Ectodermal cell (in vitro differentiated cells): Measurements from ENCODE around the gene CCNI.
"Not testable (repeated sequence)": the region's sequence is repeated elsewhere in the genome, so short reads cannot be mapped to it uniquely, and the experiment has no call there.

Source experiments
- H3K27ac ChIP-seq: 2 replicates; pipeline ENCODE4 v1.7.0; 2013; ENCODE audit warnings: mild to moderate bottlenecking, low read depth, low read length; ENCODE audit not compliant: insufficient read depth, poor library complexity, severe bottlenecking
- H3K27me3 ChIP-seq: 2 replicates; pipeline ENCODE4 v1.7.0; 2013; ENCODE audit warnings: mild to moderate bottlenecking, low read length; ENCODE audit not compliant: insufficient read depth, control insufficient read depth, poor library complexity, severe bottlenecking
- H3K36me3 ChIP-seq: one replicate; pipeline ENCODE4 v1.7.0; 2013; ENCODE audit warnings: low read length; ENCODE audit not compliant: control insufficient read depth, insufficient read depth
- H3K4me1 ChIP-seq: one replicate; pipeline ENCODE4 v1.7.0; 2013; ENCODE audit warnings: low read length; ENCODE audit not compliant: control insufficient read depth, insufficient read depth
- H3K4me3 ChIP-seq: 2 replicates; pipeline ENCODE4 v1.7.0; 2013; ENCODE audit warnings: low read depth, low read length, control low read depth; ENCODE audit not compliant: insufficient read depth
- H3K9me3 ChIP-seq: 2 replicates; pipeline ENCODE4 v1.7.0; 2013; ENCODE audit warnings: mild to moderate bottlenecking, low read length, moderate library complexity; ENCODE audit not compliant: control insufficient read depth
- WGBS, 2 experiments: methylation state at CpG; one replicate each; pipeline ENCODE4 v1.1.7; 2013; ENCODE audit warnings: missing lambda C conversion rate in 2 of 2; 5-methylcytosine and 5-hydroxymethylcytosine counted together

CCNI gene

GRCh38 chr4:77043507-77044136 is 32.2 kb downstream of the CCNI start:
- H3K27ac ChIP-seq, result no peak overlapping the region
- H3K36me3 ChIP-seq, result peaks cover 16% of the 10 kb centered on the region
- H3K27me3 ChIP-seq, result no peaks in the 10 kb centered on the region
- H3K9me3 ChIP-seq, result no peaks in the 10 kb centered on the region
- no peak overlapping the region for H3K4me3 ChIP-seq
- 88% methylated on average over 3 of the region's 3 CpGs for WGBS, 2 experiments
- no peaks in the 10 kb centered on the region for H3K4me1 ChIP-seq

- H3K27me3 ChIP-seq, result no peaks in the 10 kb centered on the region
- 89 to 96% methylated on average over 2 of the region's 2 CpGs for WGBS, 2 experiments
- peaks cover 4% of the 10 kb centered on the region for H3K36me3 ChIP-seq
- H3K9me3 ChIP-seq, result no peaks in the 10 kb centered on the region
- no peak overlapping the region for H3K27ac ChIP-seq
- no peaks in the 10 kb centered on the region for H3K4me1 ChIP-seq
- H3K4me3 ChIP-seq, result no peak overlapping the region
Observed at GRCh38 chr4:77040854-77041725, 34.7 kb downstream of the CCNI start.

GRCh38 chr4:77040270-77040669 is 35.5 kb downstream of the CCNI start:
- no CpG with 5 or more reads among the region's 1 CpG for WGBS, 2 experiments
- H3K27ac ChIP-seq, result no peak overlapping the region
- H3K36me3 ChIP-seq, result peaks cover 8% of the 10 kb centered on the region
- no peaks in the 10 kb centered on the region for H3K4me1 ChIP-seq
- no peaks in the 10 kb centered on the region for H3K9me3 ChIP-seq
- no peaks in the 10 kb centered on the region for H3K27me3 ChIP-seq
- H3K4me3 ChIP-seq, result no peak overlapping the region

- Histone ChIP-seq H3K9me3 (no peaks in the 10 kb centered on the region), H3K4me1 (no peaks in the 10 kb centered on the region), H3K27ac (no peak overlapping the region), H3K27me3 (no peaks in the 10 kb centered on the region), H3K36me3 (peaks cover 13% of the 10 kb centered on the region), H3K4me3 (no peak overlapping the region)
- WGBS, 2 experiments, result 100% methylated on average over 1 to 2 of the region's 2 CpGs
Observed at GRCh38 chr4:77039796-77040195, 36.0 kb downstream of the CCNI start.

GRCh38 chr4:77037736-77038135 is 38.1 kb downstream of the CCNI start:
- H3K27me3 ChIP-seq, result no peaks in the 10 kb centered on the region
- peaks cover 18% of the 10 kb centered on the region for H3K36me3 ChIP-seq
- H3K9me3 ChIP-seq, result no peaks in the 10 kb centered on the region
- no peak overlapping the region for H3K27ac ChIP-seq
- H3K4me3 ChIP-seq, result no peak overlapping the region
- H3K4me1 ChIP-seq, result no peaks in the 10 kb centered on the region
- WGBS, 2 experiments, result 91 to 96% methylated on average over 3 of the region's 3 CpGs

GRCh38 chr4:77037168-77037567 is 38.6 kb downstream of the CCNI start:
- H3K27ac ChIP-seq, H3K4me1 ChIP-seq, H3K4me3 ChIP-seq, H3K9me3 ChIP-seq, H3K27me3 ChIP-seq: not testable (repeated sequence)
- peaks cover 22% of the 10 kb centered on the region for H3K36me3 ChIP-seq
- whole genome bisulfite sequencing, 2 experiments, result 93 to 96% methylated on average over 5 of the region's 5 CpGs

- Histone ChIP-seq H3K4me1 (no peaks in the 10 kb centered on the region), H3K27ac (no peak overlapping the region), H3K4me3 (no peak overlapping the region), H3K36me3 (peaks cover 30% of the 10 kb centered on the region), H3K9me3 (no peaks in the 10 kb centered on the region), H3K27me3 (no peaks in the 10 kb centered on the region)
- 100% methylated on average over 2 of the region's 2 CpGs for WGBS, 2 experiments
Observed at GRCh38 chr4:77036206-77036605, 39.6 kb downstream of the CCNI start.

GRCh38 chr4:77035153-77035552 is 40.6 kb downstream of the CCNI start:
- no peaks in the 10 kb centered on the region for H3K27me3 ChIP-seq
- 96 to 100% methylated on average over 1 of the region's 1 CpG for WGBS, 2 experiments
- H3K9me3 ChIP-seq, result no peaks in the 10 kb centered on the region
- H3K27ac ChIP-seq, result no peak overlapping the region
- H3K36me3 ChIP-seq, result peaks cover 37% of the 10 kb centered on the region
- H3K4me1 ChIP-seq, result no peaks in the 10 kb centered on the region
- no peak overlapping the region for H3K4me3 ChIP-seq

GRCh38 chr4:77031544-77031943 is 44.2 kb downstream of the CCNI start:
- Histone ChIP-seq H3K27me3 (no peaks in the 10 kb centered on the region), H3K4me3 (no peak overlapping the region), H3K36me3 (peaks cover 46% of the 10 kb centered on the region), H3K27ac (no peak overlapping the region), H3K9me3 (no peaks in the 10 kb centered on the region), H3K4me1 (no peaks in the 10 kb centered on the region)
- whole genome bisulfite sequencing, 2 experiments, result 94% methylated on average over 5 of the region's 5 CpGs

- not testable (repeated sequence) for H3K27ac ChIP-seq, H3K27me3 ChIP-seq, H3K4me1 ChIP-seq, H3K9me3 ChIP-seq, H3K4me3 ChIP-seq
- H3K36me3 ChIP-seq, result peaks cover 38% of the 10 kb centered on the region
- 97 to 98% methylated on average over 7 of the region's 7 CpGs for WGBS, 2 experiments
Observed at GRCh38 chr4:77029757-77030156, 46.0 kb downstream of the CCNI start.
